ENCODE data around the gene TMOD3.

DNA sequence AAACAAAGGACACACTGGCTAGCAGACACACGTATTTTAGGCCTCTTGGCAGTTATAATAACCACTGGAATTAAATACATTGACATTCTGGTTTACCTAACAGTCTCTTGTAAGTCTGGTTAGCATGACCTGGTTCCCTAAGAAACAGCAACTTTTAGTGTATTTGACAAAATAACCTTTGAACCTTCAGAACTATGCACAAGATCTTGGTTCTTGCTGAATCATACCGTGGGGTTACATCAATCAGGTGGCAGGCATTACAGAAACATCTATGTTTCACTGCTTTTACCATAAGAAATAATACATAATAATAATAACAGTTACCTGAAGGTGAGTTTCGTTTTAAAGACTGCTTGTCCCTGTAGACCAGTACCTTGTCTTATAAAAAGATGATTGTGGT lies 123.4 kb downstream of the TMOD3 start:
- TF ChIP-seq, protein P1, sequence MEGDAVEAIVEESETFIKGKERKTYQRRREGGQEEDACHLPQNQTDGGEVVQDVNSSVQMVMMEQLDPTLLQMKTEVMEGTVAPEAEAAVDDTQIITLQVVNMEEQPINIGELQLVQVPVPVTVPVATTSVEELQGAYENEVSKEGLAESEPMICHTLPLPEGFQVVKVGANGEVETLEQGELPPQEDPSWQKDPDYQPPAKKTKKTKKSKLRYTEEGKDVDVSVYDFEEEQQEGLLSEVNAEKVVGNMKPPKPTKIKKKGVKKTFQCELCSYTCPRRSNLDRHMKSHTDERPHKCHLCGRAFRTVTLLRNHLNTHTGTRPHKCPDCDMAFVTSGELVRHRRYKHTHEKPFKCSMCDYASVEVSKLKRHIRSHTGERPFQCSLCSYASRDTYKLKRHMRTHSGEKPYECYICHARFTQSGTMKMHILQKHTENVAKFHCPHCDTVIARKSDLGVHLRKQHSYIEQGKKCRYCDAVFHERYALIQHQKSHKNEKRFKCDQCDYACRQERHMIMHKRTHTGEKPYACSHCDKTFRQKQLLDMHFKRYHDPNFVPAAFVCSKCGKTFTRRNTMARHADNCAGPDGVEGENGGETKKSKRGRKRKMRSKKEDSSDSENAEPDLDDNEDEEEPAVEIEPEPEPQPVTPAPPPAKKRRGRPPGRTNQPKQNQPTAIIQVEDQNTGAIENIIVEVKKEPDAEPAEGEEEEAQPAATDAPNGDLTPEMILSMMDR (IDR thresholded peaks at IDR 0.05): no peak
- no peak for TF ChIP-seq POLR2A (IDR thresholded peaks at IDR 0.05)
